ENCODE results near the gene OXSR1.
"Not testable (repeated sequence)": the region's sequence is repeated elsewhere in the genome, so short reads cannot be mapped to it uniquely, and the experiment has no call there.

Gene OXSR1

DNA sequence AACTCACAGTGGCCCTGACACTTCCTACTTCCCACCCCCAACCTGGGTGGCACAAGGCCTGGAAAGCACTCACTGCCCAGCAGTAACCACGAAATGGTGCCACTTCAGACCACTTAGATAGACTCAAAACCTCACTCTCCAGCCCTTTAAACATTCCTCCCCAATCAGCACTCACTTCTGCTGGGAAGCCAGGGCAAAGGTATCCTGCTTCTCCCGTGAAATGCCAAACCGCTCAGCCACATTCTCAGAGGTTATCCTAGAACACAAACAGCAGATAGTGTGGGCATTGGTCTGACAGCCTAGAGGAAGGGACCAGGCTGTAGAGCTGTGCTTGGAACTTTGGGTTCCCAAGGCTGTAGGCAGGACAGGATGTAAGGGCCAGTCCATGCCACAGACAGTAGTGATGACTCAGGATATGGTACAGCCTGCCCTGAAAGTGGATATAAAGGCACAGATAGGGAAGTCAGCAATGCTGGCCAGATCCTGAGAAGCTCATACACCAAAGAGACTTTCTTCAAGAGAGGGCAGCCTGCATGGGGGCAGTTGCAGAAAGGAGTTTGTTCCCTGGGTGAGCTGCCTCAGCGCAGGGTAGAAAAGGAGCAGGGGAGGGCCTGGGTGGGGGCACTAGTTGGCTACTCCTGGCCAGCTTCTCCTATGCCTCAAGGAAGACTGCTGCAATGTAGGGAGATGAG, 37.6 kb upstream of the OXSR1 start:
- DNase-seq: no peak

DNA sequence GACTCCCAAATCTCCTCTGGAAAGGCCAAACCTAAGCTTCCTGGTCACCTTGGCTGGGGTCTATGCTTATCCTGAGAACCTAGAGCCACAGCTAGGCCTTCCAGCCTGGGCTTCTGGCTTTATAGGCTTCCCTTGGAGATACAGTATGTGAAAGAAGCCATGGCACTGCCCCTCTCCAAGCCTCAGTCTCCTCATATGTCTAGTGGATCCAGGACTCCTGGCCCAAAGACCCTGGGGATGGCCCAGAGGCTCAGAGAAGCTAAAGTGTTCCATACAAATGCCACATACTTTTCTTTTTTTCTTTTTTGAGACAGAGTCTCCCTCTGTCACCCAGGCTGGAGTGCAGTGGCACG, 37.1 kb upstream of the OXSR1 start:
- no peak for DNase-seq

DNA sequence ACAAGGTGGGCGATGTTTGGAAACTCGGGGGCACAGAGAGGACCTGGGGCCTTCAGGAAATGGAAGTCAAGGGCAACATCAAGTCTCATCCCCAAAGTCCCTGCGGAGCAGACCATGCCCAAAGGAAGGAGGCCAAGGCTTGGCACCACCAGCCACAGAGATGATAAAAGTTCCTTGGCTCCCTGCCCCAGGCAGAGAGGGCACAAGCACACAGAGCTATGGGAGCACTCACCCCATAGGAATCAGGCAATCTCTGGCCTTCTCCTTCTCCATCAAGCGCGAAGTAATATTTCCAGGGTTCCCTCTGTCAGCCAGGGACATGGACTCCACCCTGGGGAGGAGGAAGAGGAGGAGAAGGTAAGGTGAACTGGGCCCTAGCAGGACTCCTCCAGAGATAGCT, 36.3 kb upstream of the OXSR1 start:
- no peak for DNase-seq

DNA sequence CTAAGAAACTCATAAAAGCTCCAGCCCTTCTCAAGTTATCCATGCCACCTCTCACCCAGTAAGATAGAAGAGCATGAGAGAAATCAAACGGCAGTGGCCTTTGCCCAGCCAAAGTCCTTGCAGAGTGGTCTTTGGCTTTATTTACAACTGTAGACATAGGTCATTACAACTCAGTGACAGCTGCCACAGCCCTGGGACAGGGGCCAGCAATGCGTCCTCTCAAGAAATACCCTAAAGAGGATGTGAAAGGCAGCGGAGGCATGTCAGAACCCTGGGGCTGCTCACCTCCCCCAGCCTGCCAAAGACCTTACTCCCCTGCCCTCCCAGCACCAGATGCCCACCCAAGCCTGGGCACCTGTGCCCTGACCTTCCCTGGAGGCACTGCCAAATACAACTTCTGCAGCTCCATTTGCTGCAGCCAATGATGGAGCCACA, 34.7 kb upstream of the OXSR1 start:
- no peak for DNase-seq

DNA sequence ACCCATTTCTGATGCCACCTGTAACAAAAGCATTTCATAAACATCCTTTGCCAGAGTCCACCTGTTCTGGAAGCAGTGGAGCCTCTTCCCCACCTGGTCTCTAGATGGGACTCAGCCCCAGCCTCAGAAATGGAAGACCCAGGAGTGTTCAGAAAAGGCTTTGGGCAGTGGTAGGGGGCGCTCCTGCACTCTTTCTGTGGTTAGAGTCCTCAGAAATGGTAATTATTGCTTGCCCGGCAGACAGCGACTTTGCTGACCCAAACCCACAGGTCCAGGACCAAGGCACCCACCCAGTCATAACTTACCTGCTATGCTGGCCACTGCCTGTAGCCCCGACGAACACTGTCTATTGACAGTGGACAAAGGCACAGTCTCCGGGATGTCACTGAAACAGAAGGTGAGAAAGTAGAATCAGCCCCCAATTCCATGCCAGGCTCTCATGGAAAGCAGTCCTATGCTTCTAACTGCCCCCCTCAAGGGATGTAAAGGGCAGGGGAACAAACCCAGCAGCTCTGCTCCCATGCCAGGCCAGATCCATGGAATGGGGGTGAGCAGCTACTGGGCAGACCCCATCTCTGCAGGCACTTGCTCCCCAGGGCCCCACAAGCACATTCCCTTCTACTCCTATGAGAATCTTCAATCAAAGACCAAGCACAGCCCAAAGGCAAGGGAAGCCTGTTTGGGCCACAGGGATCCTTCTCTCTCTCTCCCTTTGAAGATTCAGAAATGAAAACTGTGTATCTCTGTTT, 33.5 kb upstream of the OXSR1 start:
- DNase-seq: peak in 2 of 51 donors; percentile 17 to 24

DNA sequence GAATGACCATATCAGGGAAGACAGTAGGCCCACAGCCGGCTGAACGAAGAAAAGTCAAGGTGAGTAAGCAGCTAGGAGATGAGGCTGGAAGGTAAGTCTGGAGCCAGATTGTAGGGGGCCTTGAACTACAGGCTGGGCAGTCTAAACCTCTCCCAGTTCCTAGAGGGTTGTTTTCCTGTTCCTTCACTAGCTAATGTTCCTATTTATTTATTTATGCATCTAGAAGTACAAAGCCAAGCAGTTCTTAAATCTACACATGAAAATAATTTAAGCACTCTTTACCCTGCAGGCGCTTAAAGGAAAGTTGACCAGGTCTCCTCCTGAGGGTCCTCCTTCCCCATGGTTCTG, 32.2 kb upstream of the OXSR1 start:
- DNase-seq: no peak

DNA sequence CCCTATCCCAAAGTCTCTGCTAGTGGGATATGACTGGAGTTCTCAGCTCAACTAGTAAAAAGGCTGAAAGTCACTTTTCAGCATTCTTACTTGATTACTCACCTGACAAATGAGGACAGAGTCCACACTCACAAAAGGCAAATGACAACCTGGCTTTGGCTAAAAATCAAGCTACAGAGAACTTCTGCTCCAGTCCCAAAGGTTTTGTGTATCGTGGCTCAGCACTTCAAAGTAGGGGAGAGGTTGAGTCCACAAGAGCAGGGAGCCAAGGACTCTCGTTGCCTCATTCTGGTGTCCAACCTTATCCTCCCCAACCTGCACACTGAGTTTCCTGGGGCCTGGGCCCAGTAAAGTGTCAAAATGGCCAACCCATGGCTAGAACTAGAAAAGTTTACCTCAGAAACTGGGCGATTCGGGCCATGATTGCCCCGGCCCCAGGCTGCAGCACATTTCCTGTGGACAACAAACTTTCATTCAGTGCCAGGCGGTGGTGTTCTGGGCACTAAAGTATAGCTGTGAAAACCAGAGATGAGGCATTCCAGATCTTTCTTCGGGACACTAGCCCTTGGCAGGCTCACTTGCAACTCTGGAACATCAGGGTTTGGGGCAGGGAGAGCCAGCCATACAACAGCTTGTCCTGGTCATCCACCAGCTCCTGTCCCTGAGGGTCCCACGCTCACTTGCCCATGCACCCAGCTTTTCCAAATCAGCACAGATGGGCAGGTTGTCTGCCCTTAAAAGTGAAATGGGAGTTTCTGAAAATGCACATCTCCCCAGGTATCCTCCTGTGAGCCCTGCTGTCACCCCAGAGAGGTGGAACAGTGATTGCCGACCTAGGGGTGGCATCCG, 31.6 kb upstream of the OXSR1 start:
- no peak for DNase-seq

DNA sequence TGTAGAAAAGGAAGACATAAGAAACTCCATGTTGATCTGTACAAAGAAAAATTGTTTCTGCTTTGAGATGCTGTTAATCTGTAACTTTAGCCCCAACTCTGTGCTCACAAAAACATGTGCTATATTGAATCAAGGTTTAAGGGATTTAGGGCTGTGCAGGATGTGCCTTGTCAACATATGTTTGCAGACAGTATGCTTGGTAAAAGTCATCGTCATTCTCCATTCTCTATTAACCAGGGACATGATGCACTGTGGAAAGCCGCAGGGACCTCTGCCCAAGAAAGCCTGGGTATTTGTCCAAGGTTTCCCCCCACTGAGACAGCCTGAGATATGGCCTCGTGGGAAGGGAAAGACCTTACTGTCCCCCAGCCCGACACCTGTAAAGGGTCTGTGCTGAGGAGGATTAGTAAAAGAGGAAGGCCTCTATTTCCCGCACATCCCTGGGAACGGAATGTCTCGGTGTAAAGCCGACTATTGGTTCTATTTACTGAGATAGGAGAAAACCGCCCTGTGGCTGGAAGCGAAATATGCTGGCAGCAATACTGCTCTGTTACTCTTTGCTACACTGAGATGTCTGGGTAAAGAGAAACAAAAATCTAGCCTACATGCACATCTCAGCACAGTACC, 30.7 kb upstream of the OXSR1 start:
- not testable (repeated sequence) for DNase-seq

DNA sequence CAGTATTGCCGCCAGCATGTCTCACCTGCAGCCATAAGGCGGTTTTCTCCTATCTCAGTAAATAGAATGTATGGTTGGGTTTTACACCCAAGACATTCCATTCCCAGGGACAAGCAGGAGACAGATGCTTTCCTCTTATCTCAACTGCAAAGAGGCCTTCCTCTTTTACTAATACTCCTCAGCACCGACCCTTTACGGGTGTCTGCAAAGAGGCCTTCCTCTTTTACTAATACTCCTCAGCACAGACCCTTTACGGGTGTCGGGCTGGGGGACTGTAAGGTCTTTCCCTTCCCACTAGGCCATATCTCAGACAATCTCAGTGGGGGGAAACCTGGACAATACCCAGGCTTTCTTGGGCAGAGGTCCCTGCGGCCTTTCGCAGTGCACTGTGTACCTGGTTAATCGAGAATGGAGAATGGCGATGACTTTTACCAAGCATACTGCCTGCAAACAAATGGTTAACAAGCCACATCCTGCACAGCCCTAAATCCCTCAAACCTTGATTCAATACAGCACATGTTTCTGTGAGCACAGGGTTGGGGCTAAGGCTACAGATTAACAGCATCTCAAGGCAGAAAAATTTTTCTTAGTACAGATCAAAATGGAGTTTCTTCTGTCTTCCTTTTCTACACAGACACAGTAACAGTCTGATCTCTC, 29.6 kb upstream of the OXSR1 start:
- not testable (repeated sequence) for DNase-seq

DNA sequence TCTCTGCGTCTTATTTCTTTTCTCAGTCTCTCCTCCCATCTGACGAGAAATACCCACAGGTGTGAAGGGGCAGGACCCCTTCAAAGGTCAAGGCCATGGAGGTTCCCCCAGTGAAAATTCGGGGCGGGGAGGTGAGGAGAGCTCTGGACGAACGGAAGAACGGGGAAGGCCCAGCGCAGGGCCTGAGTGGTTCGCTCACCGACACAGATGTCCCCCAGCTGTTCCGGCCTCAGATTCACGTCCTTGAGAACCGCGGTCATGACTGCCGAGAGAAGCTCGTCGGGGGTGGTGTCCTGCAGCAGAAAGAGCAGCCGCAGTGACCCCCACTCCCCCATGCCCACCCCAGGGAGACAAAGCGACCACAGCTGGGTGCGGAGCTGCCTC, 29.0 kb upstream of the OXSR1 start:
- peak in 1 of 51 donors; percentile 32 for DNase-seq

DNA sequence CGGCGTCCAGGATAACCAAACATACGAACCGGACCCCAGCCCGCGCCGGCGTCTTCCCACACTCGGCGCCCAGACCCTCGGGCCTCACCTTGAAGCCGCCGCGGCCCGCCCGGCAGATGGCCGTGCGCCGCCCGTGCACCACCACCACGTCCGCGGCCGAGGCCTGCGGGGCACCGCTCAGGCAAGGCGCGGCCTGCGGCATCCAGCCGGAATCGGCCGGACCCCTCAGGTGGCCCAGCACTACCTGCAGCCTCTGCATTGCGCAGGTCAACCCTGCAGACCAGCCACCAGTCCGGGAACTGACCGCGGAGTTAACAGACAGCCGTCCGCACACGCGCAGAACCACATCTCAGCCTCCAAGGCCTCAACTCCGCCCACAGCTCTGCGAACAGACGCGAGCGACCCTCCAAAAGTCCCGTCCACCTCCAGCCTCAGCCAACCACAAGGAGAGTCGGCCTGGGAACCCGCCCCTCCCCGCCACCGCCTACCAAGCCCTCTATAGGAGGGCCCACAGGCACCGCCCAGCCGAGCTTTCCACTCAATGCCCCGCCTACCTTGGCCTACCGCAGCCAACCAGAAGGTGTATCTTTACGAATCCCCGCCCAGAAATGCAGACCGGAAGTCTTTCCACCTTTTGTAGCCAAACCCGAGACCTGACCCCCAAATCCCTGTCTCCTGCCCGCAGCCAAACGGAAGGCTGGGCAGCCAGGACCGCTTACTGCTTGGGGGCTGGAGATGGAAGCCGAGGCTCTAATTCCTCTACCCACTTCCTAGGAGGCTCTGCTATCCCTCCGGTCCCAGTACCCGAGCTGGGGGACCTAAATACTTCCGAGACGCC, 28.3 kb upstream of the OXSR1 start, which contains the start of gene ACAA1:
ACAA1 (minus strand) TSS at position 351 of the 838 bp plus-strand sequence; CDS start at position 259, 92 bp downstream.
- DNase-seq: peak; percentile 77 to 100 (median 98)

DNA sequence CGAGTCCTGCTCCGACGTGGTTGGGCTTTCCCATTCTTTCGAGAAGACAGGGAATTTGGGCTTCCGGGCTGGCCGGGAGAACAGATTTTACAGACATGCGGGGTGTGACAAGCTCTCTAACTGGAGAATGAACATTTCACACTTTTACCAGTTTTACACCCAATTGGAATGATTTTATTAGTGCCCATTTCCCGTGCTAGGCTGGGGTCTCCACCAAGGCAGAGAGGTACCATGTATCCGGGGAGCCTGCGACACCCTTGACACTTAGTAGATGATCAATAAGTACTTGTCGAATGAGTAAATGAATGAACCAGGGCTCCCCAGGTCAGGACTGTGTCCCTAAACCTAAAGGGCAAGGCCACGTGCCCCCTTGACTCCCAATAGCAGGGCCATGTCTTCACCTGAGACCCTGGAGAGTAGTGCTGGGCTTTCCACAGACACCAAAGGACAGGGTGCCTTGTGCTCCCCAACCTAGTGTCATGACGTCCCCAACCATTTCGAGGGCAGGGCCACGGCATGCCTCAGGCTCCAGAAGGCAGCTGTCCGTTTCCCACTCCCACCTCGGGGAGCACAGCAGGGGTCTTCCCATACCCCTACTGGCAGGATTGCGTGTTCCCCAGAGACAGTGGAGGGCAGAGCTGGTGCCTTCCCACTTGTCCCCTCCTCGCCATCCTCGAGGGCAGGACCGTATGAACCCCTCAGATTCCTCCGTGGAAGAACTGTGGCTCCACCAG, 27.6 kb upstream of the OXSR1 start:
- peak in 4 of 51 donors; percentile 14 to 59 (median 38) for DNase-seq

DNA sequence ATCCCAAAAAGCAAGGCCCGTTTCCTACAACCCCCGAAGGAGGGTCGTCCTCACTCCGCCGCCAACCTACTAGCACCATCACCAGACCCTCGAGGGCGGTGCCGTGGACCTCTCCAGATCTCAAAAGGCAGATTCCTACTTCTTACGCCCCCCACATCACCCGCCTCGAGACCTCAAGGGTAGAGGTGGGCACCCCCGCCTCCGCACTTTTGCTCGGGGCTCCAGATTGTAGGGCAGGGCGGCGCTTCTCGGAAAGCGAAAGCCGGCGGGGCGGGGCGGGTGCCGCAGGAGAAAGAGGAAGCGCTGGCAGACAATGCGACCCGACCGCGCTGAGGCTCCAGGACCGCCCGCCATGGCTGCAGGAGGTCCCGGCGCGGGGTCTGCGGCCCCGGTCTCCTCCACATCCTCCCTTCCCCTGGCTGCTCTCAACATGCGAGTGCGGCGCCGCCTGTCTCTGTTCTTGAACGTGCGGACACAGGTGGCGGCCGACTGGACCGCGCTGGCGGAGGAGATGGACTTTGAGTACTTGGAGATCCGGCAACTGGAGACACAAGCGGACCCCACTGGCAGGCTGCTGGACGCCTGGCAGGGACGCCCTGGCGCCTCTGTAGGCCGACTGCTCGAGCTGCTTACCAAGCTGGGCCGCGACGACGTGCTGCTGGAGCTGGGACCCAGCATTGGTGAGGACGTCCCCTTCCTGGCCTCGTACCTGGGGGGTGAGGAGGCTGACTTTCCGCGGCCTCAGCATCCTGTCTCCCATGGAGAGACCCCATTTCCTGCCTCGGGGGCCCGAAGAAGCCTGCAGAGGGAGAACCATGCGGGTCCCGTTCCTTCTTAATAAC, 26.8 kb upstream of the OXSR1 start, which contains the start of gene MYD88:
MYD88 (plus strand) TSS at position 313 of the 842 bp plus-strand sequence; CDS start at position 353, 40 bp downstream.
- DNase-seq: peak in 42 of 51 donors; percentile 3 to 74 (median 52)

DNA sequence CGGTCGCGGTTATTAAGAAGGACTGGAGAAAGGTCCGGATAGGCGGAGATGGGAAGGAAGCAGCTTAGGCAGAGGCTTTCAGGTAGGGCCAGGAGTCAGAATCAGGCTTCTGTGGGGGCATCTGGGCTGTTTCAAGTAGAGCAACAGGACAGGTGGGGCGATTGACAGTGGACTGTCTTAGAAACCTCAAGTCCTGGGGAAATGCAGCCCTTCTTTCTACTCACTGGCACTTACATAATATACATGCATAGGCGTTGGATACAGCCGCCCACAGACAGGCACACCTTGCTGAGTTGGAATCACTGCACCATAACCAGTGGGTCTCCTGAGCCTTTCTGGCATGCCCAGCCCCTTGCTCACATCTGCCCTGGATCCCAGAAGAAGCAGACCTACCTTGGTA, 26.1 kb upstream of the OXSR1 start:
- DNase-seq: no peak

DNA sequence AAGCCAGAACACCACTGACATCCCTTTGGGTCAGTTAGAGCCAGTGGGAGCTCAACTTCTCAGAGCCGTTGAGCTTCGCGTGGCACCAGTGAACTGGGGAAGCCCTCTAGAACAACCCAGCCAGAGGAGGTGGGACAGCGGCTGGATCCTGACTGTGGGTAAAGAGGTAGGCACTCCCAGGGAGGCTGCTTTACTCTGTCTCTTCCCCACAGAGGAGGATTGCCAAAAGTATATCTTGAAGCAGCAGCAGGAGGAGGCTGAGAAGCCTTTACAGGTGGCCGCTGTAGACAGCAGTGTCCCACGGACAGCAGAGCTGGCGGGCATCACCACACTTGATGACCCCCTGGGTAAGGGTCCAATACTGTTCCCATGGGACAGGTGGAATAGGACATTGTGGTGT, 25.7 kb upstream of the OXSR1 start:
- no peak for DNase-seq

DNA sequence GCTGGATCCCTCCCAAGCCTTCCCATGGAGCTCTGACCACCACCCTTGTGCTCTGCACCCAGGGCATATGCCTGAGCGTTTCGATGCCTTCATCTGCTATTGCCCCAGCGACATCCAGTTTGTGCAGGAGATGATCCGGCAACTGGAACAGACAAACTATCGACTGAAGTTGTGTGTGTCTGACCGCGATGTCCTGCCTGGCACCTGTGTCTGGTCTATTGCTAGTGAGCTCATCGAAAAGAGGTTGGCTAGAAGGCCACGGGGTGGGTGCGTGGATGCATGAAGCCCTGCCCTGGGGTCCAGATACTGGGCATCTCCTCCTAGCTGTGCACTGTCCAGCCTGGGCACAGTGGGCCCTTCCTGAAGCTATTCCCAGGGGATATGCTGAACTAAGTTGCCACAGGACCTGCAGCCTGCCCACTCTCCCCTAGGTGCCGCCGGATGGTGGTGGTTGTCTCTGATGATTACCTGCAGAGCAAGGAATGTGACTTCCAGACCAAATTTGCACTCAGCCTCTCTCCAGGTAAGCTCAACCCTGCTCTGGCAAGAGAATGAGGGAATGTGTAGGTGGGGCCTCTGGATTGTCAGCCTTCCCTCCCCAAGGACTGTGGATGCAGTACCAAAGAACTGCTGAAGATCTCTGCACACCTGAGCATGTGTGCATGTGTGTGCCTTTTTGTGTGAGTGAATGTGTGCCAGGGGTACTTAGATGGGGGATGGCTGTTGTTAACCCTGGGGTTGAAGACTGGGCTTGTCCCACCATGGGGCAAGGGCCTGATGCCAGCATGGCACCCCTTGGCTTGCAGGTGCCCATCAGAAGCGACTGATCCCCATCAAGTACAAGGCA, 24.8 kb upstream of the OXSR1 start:
- DNase-seq: no peak

DNA sequence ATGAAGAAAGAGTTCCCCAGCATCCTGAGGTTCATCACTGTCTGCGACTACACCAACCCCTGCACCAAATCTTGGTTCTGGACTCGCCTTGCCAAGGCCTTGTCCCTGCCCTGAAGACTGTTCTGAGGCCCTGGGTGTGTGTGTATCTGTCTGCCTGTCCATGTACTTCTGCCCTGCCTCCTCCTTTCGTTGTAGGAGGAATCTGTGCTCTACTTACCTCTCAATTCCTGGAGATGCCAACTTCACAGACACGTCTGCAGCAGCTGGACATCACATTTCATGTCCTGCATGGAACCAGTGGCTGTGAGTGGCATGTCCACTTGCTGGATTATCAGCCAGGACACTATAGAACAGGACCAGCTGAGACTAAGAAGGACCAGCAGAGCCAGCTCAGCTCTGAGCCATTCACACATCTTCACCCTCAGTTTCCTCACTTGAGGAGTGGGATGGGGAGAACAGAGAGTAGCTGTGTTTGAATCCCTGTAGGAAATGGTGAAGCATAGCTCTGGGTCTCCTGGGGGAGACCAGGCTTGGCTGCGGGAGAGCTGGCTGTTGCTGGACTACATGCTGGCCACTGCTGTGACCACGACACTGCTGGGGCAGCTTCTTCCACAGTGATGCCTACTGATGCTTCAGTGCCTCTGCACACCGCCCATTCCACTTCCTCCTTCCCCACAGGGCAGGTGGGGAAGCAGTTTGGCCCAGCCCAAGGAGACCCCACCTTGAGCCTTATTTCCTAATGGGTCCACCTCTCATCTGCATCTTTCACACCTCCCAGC, 24.0 kb upstream of the OXSR1 start:
- DNase-seq: no peak

Measured in hypothalamus (tissue), 51 donors.